ENCODE data around the gene STK26. TPM values are rescaled to one million over a fixed set of nuclear protein-coding genes. Genes with fewer than 3 reads are reported as not detected.
"Not testable (repeated sequence)": the region's sequence is repeated elsewhere in the genome, so short reads cannot be mapped to it uniquely, and the experiment has no call there.

Gene STK26
- total RNA-seq, 4 donors from 2014 or later: 0.58 to 3.1 (median 0.86) TPM

- no peak overlapping the region for H3K4me3 ChIP-seq
- intact Hi-C loops (cut with DNase I; ENCODE audit: low total_unique reads): no loop called here
- no peaks in the 10 kb centered on the region for H3K9me3 ChIP-seq
- peaks cover 0 to 3% (median 0%) of the 10 kb centered on the region in 3 donors for H3K27me3 ChIP-seq
- ATAC-seq (no peak), DNase-seq (no peak)
- H3K4me1 ChIP-seq: no peaks in the 10 kb centered on the region
- TF ChIP-seq CTCF (IDR thresholded peaks at IDR 0.05 in 4 of 5, conservative IDR thresholded peaks at IDR 0.05 in 1 of 5) (no peak), POLR2A (IDR thresholded peaks at IDR 0.05) (no peak)
- H3K36me3 ChIP-seq: no peaks in the 10 kb centered on the region
- in situ Hi-C loops (cut with MboI; ENCODE audit: low sequenced_read_pairs in 4 of 4): no loop called here
- H3K27ac ChIP-seq: no peak overlapping the region
These were observed 17.9 kb downstream of the STK26 start for GRCh38 chrX:132041015-132041414.

- DNase-seq (no peak), ATAC-seq (no peak)
- no peak overlapping the region for H3K4me3 ChIP-seq
- H3K27ac ChIP-seq: no peak overlapping the region
- H3K27me3 ChIP-seq: no peaks in the 10 kb centered on the region
- TF ChIP-seq CTCF (IDR thresholded peaks at IDR 0.05 in 4 of 5, conservative IDR thresholded peaks at IDR 0.05 in 1 of 5) (no peak), POLR2A (IDR thresholded peaks at IDR 0.05) (no peak)
- in situ Hi-C loops (cut with MboI; ENCODE audit: low sequenced_read_pairs in 4 of 4) (no loop called here), intact Hi-C loops (cut with DNase I; ENCODE audit: low total_unique reads) (no loop called here)
- no peaks in the 10 kb centered on the region for H3K36me3 ChIP-seq
- H3K9me3 ChIP-seq: no peaks in the 10 kb centered on the region
- H3K4me1 ChIP-seq: no peaks in the 10 kb centered on the region
These were observed 20.9 kb downstream of the STK26 start for GRCh38 chrX:132043977-132044376.

GRCh38 chrX:132044953-132045352 is 21.9 kb downstream of the STK26 start:
- no peaks in the 10 kb centered on the region for H3K36me3 ChIP-seq
- DNase-seq: no peak

GRCh38 chrX:132045456-132045855 is 22.4 kb downstream of the STK26 start:
- Histone ChIP-seq H3K4me3 (no peak overlapping the region), H3K9me3 (no peaks in the 10 kb centered on the region), H3K27ac (no peak overlapping the region), H3K27me3 (no peaks in the 10 kb centered on the region), H3K36me3 (no peaks in the 10 kb centered on the region), H3K4me1 (no peaks in the 10 kb centered on the region)
- in situ Hi-C loops (cut with MboI; ENCODE audit: low sequenced_read_pairs in 4 of 4) (no loop called here), intact Hi-C loops (cut with DNase I; ENCODE audit: low total_unique reads) (no loop called here)
- DNase-seq: no peak
- TF ChIP-seq CTCF (IDR thresholded peaks at IDR 0.05 in 4 of 5, conservative IDR thresholded peaks at IDR 0.05 in 1 of 5) (no peak), POLR2A (IDR thresholded peaks at IDR 0.05) (no peak)
- no peak for ATAC-seq

More at GRCh38 chrX:132044953-132045352, 21.9 kb downstream of the STK26 start:
- TF ChIP-seq CTCF (IDR thresholded peaks at IDR 0.05 in 4 of 5, conservative IDR thresholded peaks at IDR 0.05 in 1 of 5) (no peak), POLR2A (IDR thresholded peaks at IDR 0.05) (no peak)
- no peak overlapping the region for H3K4me3 ChIP-seq
- no peak overlapping the region for H3K27ac ChIP-seq
- in situ Hi-C loops (cut with MboI; ENCODE audit: low sequenced_read_pairs in 4 of 4) (no loop called here), intact Hi-C loops (cut with DNase I; ENCODE audit: low total_unique reads) (no loop called here)
- H3K9me3 ChIP-seq: no peaks in the 10 kb centered on the region
- H3K27me3 ChIP-seq: no peaks in the 10 kb centered on the region
- ATAC-seq: no peak
- no peaks in the 10 kb centered on the region for H3K4me1 ChIP-seq

GRCh38 chrX:132046533-132046932 is 23.4 kb downstream of the STK26 start:
- no peak overlapping the region for H3K27ac ChIP-seq
- TF ChIP-seq CTCF (IDR thresholded peaks at IDR 0.05 in 4 of 5, conservative IDR thresholded peaks at IDR 0.05 in 1 of 5) (no peak), POLR2A (IDR thresholded peaks at IDR 0.05) (no peak)
- H3K27me3 ChIP-seq: no peaks in the 10 kb centered on the region
- intact Hi-C loops (cut with DNase I; ENCODE audit: low total_unique reads) (no loop called here), in situ Hi-C loops (cut with MboI; ENCODE audit: low sequenced_read_pairs in 4 of 4) (no loop called here)
- no peaks in the 10 kb centered on the region for H3K4me1 ChIP-seq
- no peak for ATAC-seq
- DNase-seq: no peak
- H3K36me3 ChIP-seq: no peaks in the 10 kb centered on the region
- H3K9me3 ChIP-seq: no peaks in the 10 kb centered on the region
- no peak overlapping the region for H3K4me3 ChIP-seq

- DNase-seq; H3K9me3 ChIP-seq; H3K36me3 ChIP-seq; H3K27ac ChIP-seq; intact Hi-C loops (cut with DNase I; ENCODE audit: low total_unique reads); in situ Hi-C loops (cut with MboI; ENCODE audit: low sequenced_read_pairs in 4 of 4); ATAC-seq; H3K4me3 ChIP-seq; H3K27me3 ChIP-seq; H3K4me1 ChIP-seq: not testable (repeated sequence)
These were observed 28.7 kb downstream of the STK26 start for GRCh38 chrX:132051778-132052177.

Measured in gastrocnemius medialis (tissue), 4 donors.